OCI-LY3 (cell line): ENCODE measurements around the gene BZW1.

ENCODE experiments used
- EZH2phosphoT487 ChIP-seq: fragments of 200-600 bp; shearing (Covaris generic); IDR thresholded peaks from 2 replicates; pipeline ENCODE4 v1.6.1; 2018; ENCODE audit warnings: antibody characterized with exemption, mixed run types, low read depth
- TF ChIP-seq, protein P1 (sequence below): fragments of 200-600, 300-600 bp; sonication (generic); IDR thresholded peaks from 2 replicates; pipeline ENCODE4 v1.5.1; 2014; ENCODE audit warnings: antibody characterized with exemption, low read length, low read depth

DNA sequence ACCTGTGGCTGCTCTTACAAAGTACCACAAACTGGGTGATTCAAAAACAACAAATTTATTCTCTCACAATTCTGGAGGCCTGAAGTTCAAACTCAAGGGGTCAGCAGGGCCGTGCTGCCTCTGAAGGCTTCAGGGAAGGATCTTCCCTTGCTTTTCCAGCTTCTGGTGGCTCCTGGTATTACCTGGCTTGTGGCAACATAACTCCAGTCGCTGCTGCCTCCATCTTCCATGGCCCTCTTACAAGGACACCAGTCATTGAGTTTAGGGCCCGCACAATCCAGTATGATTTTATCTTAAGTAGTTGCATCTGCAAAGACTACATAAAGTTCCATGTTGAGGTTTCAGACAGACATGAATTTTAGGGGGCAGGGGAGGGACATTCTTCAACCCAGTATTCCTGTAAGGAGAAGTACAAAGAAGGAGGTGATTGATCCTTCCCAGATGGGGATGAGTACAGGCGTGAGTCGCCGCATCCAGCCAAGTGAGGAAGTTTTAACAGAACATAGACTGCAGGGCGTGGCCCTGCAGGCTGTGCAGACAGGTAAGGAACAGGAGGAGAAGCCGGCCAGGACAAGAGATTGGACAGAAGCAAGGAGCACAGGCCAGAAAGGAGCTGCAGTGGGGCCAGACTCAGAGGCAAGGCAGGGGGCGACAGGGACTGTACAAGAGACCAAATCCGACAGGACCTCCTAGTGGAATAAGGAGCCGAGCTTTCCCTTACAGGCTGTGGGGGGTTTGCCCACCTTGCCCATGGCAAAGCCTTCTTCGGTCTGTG, 44.4 kb upstream of the BZW1 start:
- TF ChIP-seq, protein P1, sequence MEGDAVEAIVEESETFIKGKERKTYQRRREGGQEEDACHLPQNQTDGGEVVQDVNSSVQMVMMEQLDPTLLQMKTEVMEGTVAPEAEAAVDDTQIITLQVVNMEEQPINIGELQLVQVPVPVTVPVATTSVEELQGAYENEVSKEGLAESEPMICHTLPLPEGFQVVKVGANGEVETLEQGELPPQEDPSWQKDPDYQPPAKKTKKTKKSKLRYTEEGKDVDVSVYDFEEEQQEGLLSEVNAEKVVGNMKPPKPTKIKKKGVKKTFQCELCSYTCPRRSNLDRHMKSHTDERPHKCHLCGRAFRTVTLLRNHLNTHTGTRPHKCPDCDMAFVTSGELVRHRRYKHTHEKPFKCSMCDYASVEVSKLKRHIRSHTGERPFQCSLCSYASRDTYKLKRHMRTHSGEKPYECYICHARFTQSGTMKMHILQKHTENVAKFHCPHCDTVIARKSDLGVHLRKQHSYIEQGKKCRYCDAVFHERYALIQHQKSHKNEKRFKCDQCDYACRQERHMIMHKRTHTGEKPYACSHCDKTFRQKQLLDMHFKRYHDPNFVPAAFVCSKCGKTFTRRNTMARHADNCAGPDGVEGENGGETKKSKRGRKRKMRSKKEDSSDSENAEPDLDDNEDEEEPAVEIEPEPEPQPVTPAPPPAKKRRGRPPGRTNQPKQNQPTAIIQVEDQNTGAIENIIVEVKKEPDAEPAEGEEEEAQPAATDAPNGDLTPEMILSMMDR, result no peak
- no peak for TF ChIP-seq EZH2phosphoT487
